OCI-M2 (cell line): ENCODE data around the gene ALPK3.

Experiments
- DNase-seq: peaks from one replicate; lab custom pipeline; 2025; ENCODE audit not compliant: unreplicated experiment; lab: John Stamatoyannopoulos, UW

Gene ALPK3

DNA sequence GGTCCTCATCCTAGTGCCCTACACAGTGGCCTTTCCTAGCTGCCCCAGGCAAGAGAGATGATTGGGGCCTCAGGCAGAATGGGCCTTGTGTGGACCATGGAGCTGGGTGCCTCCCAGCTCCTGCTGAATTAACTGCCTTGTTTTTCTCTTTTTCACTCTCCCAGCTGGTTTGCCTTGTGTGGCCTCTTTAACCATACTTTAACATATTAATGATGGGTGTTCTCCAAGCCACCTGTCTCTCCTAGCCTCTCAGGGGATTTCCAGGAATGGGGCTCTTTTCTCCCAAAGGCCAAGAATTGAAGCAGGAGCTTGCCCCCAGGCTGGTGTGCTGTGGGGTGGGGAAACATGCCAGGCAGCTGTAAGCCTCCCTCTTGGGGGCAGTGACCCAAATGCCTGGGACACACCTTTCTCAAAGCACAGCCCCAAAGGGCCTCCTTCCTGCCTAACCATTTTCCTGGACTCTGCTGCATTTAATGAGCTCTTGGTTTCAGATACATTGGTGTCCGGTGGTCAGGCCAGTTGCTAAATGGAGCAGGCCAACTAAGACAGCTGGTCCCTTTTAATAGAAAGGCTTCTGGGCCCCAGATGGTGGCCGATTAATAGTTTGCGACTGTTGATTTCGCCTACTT, 5.6 kb downstream of the ALPK3 start:
- DNase-seq = no peak

DNA sequence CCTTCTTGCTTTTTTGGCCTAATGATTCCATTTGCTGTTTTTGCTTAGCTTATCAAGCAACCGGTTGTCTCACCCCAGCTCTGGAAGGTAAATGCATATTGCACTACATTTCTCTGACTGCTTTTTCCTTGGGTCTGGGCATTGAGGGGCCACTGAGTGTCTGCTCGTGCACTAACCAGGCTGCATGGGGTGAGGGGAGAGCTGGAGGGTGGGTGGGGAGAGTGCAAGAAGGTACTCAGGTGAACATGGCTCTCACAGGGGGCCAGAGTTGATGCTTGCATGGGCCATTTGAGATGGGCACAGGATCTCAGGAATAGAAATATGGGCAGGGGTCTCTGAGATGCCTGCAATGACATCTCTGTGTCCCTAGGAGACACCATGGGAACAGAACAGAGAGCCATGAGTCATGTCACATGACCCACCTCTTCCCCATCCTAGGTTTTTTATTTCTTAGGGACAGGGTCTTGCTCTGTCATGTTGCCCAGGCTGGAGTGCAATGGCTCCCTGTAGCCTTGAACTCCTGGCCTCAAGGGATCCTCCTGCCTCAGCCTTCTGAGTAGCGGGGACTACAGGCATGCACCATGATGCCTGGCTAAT, 6.2 kb downstream of the ALPK3 start:
- no peak for DNase-seq

DNA sequence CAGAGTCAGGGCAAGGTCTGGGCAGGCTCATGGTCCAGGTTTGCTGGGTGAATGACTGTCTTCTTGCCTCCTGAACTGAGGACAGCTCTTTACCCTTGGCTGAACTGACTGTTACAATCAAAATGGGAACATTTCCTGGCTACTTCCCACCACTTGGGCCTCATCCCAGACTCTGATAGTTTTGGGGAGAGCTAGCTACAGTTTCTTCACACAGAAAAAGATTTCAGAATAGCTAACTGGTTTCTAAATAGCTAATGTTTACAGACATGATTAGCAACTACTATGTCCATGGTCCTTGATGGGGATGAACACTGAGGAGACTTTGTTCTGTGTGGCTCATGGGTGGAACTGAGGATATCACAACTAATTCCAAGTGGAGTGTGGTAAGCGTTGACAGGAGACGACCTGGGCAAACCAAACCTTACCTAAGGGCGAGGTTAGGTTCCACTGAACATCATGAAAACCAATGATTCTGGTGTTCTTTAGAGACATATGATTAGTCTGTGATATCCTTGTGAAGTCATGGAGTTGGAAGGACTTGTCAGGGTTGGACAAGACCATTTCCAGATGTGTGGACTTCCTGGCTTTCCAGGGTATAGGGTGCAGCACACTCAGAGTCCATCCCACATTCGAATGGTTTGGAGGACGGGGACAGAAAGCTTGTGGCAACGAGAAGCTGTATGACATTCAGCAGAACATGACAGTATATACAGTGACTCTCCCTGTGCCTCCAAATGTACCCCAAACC, 7.3 kb downstream of the ALPK3 start:
- no peak for DNase-seq

DNA sequence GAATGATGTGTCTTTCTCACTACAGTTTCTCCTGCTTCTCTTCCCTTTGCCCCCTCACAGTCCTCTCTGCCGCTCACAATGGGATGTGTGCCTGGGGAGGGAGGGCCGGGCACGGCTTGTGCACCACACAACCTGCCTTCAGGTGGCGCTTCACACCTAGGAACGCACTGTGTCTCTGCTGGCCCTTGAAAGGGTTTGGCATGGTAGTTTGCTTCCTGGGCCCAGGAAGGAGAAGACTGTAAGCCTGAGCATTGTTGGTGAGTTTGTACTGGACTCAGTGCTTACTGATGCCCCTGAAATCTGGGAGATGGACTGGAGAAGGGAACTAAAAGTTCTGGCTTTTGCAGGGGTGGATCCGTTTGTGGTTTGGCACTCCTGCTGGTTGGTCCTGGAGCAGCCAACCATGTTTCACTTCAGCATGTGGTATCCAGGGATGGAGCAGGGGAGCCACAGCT, 9.2 kb downstream of the ALPK3 start:
- no peak for DNase-seq

DNA sequence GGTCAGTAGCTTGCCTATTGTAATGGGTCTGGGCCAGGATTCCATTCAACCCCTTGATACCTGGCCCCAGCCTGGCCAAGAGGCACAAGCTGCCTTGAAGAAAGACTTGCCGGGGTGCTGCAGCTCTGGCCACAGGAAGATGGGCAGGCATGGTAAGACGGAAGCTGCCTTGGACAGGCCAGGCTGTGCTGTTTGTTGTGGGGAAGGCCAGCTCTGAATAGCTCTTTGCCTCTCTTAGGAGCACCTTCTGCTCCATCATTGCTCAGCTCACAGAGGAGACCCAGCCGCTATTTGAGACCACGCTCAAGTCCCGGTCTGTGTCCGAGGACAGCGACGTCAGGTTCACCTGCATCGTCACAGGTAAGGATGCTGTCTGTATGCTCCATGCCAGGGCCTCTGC, 10.1 kb downstream of the ALPK3 start:
- DNase-seq = no peak

DNA sequence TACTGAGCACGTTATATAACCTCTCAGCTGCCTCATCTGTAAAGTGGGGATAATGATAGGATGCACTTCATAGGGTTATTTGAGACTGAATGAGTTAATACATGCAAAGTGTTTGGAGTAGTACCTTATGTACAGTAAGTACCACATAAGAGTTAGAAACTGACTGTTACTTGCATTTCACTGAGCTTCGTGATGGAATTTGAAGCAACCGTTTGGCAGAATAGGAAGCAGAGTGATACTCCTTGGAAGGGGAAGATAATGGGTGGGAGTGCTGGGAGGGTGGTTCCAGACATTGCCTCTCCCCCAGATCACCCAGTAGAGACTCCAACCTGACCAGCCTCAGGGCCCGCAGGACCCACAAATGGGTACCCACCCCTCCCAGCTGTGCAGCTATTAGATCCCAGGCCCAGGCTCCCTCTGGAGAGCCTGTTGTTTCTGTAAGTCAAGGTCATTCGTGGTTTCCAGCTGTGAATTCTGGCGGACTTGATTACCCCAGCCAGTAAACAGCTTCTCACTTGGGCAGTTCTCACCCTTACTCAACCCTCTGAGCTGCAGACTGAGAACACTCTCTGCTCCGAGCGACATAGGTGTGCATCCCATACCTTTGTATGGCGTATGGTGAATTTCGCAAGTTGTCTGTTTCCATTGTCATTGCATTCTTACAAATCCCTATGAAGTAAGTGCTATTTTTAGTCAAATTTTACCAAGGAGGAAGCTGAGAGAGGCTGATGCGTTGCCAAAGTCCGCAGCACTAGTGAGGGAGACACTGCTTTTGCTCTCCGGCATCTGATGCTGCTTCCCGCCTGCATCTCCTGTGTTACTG, 11.1 kb downstream of the ALPK3 start:
- no peak for DNase-seq

DNA sequence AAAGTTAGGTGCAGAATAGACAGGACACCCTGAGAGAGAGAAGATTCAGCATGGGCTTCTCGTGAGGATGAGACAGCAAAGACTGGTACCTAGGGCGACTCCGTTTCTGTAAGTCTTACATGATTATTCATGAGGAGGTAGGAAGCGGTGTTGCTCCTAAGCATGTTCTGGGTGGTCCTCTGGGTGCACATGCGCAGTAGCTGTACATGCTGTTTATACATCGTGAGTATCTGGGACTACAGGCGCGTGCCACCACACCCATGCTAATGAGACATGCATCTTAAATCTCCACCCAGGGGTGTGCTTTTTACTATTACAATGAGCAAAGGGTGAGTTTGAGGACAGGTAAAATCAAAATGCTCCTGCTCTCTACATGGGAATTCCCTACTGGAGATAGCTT, 12.3 kb downstream of the ALPK3 start:
- no peak for DNase-seq

DNA sequence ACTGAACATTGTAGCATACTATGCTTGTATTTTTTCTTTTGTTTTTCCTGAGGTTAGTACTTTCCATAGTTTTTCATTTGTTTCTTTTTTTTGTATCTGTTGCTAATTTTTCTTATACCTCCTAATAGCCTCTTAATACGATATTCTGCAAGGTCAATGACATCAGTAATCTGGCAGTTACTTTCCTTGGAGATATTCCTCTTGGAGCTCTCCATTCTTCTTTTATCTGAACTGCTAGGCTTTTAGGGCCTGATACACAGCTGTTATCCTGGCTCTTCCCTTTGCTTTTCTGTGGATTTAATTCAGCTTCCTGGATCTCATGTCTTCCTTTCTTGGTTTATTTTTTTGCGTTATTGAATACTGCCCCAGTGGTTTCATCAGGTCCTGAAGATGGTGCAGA, 12.9 kb downstream of the ALPK3 start:
- DNase-seq = no peak

DNA sequence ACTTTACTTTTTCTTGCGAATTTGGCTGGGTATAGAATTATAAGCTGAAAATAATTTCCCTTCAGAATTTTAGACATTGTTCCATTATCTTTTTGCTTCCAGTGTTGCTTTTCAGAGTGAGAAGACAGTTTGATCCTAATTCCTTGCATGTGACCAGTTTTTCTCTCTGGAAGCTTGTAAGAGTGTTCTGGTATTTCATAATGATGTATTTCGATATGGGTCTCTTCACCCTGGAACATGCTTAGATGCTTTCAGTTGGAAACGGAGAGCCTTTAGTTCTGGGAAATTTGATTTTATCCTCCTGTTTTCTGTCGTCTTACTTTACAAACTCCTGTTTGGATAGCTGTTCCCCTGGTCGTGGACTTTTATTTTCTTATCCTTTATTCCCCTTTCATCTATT, 13.9 kb downstream of the ALPK3 start:
- DNase-seq = no peak

DNA sequence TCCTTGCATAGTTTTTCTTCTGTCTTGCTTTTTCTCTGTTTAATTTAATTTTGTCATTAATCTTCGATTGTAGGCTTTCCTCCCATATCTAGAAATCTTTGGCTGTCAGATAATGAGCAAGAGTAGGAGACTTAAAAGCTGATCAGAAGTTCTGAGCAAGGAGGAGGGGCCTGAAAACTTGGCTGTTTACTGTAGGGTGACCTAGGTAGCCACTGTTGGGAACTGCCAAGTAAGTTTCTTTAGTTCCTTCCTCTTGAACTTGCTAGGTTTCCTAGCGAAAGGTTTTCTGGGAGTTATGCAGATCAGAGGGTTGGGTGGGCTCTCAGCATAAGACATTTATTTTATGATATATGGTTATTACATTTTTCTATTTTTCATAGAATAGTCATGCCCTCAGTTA, 14.5 kb downstream of the ALPK3 start:
- no peak for DNase-seq

DNA sequence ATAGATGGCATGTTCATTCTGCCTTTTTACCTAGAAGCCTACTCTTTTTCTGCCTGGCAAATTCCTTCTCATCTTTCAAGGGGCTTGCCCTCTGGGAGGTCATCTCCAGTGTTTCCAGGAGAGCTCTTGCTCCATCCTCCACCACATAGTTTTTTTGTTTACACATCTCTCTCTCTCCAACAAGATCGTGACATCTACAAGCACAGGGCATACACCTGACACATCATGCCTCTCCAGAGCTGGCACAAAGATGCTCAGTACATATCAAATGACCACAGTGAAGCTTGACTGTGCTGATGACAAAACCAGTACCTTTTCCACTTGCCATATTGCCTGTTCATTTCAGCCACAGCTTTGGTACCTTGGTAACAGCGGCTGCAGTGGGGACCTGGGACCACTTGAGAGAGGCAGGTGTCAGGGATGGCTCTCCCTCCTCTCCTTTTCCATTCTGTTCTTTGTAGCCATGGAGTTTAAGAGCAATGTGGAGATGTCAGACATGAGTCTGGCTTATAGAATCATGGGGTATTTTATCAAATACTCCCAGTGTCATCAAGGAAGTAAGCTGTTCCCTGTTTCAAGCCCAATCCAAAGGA, 15.4 kb downstream of the ALPK3 start:
- DNase-seq = no peak

DNA sequence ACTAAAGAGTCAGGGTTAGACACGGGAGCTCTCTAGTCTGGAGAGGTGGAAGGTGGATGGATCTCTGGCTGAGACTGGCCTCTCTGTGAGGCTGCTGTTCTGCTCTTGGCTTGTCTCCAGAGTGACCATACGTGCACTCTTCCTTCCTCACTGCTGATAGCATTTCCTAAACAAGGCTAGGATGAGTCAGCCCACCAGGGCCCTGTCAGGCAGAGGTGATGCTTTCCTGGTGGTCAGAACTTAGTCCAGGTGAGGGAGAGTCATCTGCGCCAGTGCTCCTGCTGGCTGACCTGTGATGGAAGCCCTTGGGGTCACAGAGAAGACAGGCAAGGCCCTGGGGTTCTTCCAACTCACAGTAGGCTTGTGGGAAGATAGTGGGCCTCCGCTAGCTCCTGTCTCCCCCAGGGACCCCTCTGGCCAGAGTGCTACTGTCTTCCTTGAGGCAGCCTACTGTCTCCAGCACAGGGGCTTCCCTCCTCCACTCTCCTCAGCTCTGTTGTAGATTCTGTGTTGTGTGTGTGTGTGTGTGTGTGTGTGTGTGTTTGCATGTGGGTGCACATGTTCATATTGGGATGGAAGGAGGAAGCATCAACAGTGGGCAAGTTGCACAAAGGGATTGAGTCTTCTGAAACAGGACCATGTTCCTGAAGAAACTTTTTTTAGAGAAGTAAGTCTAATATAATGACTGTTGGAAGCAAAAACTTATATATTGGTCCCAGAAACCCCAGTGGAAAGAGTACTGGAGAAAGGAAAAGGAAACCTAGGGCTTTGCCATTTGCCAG, 16.5 kb downstream of the ALPK3 start:
- no peak for DNase-seq

DNA sequence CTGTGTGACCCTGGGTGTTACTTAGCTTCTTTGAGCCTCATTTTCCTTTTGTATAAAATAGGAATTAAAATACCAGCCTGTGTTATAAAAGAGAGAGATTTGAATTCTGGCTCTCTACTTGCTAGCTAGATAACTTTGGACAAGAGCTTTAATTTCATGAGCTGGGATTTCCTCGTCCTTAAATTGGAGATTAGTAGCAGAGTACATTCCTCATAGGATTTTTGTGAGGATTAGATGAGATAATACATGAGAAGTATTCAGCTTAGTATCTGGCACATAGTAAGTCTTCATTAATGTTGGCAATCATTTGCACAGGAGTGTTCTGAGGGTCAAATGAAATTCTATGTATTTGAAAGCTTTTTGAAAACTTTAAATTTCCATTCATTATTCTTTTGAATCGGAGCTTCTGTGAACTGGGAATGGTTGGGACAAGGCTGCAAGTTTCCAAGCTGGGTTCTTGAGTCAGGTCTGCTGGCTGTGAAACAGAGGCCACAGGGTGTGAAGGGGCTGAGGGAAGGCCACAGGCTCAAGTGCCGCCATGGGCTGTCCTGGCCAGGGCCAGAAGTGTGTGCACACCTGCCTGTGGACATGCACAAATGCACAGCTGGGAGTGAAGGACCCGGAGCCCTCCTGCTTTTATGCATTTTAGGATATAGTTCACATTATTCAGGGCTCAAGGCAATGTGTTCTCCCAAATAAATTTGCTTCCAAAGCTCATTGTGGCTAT, 17.2 kb downstream of the ALPK3 start:
- DNase-seq = no peak

DNA sequence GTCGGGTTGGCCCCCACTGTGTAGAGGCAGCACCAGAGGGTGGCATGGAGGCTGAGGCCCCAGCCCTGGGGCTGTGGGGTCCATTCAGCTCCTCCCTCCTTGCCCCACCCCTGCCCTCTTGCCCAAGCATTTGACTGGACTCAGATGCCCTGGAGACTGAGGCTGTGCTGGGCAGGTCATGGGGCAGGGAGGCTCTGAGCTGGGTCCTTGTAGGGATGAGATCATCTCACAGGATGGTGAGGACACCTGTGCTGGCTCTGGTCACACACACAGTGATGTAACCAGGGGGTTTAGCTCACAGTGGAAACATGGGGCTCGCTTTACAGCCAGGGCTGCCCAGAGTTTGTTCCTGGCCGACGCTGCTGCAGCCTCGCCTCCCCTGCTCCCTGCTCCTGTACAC, 17.8 kb downstream of the ALPK3 start:
- no peak for DNase-seq

DNA sequence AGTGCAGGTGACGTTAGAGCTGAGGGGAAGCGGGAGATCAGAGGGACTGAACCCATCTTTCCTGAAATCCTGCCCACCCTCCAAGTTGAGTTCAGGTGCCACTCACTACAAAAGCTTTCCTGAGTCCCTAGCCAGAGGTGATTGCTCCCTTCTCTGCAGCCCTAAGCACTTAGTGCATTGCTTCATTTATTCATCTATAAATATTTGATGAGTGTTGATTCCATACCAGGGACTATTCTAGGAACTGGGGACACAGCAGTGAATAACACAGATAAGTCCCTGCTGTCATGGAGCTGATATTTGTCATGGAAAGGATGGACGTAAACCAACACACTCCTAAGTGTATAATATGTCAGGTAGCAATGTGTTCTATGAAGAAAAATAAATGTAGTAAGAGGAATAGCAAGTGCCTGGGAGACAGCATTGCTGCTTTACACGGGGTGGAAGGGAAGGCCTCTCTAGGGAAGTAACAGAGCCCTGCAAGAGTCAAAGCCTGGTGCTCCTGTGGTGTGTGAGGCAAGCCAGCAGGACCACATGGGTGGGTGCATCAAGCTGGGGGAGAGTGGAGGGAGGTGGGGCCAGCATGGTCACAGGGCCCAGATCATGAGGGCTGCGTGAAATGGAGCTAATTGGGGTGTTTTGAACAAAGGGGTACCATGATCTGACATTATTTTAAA, 18.6 kb downstream of the ALPK3 start:
- no peak for DNase-seq

DNA sequence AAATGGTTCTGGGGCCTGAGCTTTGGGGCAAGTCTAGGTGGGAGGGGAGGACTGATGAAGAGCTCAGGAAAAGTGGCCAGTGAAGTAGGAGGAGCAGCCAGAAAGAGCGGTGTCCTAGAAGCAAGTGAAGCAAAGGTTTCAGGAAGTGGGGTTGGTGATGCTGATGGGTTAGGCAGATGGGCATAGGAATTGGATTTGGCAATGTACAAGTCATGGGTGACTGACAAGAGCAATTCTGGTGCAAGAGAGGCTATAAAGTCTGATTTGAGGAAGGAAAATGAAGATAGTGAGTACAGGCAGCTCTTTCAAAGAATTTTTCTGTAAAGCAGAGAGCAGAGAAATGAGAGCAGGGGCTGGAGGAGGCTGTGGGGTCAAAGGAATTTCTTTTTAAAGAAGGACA, 19.7 kb downstream of the ALPK3 start:
- no peak for DNase-seq

DNA sequence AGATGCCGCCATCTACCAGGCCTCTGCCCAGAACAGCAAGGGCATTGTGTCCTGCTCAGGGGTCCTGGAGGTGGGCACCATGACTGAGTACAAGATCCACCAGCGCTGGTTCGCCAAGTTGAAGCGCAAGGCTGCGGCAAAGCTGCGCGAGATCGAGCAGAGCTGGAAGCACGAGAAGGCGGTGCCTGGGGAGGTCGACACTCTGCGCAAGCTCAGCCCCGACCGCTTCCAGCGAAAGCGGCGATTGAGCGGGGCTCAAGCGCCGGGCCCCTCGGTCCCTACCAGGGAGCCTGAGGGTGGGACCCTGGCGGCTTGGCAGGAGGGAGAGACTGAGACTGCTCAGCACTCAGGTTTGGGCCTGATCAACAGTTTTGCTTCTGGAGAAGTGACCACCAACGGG, 22.6 kb downstream of the ALPK3 start:
- no peak for DNase-seq

DNA sequence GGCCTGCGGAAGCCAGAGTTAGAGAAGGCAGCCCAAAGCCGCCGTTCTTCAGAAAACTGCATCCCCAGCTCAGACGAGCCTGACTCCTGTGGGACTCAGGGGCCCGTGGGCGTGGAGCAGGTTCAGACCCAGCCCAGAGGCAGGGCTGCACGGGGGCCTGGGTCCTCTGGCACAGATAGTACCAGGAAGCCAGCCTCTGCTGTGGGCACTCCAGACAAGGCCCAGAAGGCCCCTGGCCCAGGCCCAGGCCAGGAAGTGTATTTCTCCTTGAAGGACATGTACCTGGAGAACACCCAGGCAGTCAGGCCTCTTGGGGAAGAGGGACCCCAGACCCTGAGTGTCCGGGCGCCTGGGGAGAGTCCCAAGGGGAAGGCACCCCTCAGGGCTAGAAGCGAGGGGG, 23.1 kb downstream of the ALPK3 start:
- DNase-seq = no peak

DNA sequence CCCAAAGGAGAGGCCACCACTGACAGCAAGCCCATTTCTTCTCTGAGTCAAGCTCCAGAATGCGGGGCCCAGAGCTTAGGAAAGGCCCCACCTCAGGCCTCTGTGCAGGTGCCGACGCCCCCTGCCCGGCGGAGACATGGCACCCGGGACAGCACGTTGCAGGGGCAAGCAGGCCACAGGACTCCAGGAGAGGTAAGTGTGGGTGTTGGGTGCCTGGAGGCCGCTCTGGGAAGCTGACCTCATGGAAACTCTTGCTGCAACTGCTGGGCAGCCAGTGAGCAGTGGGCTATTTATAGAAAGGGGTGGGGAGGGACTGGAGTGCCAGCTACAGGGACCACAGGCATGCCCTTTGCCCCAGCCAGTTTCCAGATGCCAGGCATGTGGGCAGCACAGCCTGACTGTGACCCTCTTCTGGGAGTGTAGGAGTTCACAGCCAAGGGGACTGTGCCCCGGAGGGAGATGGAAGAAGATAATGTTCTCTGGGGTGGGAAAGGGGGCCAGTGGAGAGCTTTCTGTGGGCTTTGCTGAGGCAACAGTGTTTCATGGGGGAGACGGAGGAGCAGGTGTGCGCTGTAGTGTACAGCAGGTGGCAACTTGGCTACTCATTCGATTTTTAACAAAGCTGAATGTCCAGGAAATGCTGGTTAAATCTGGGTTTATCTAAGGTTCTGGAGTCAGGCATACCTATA, 23.7 kb downstream of the ALPK3 start:
- DNase-seq = no peak
